HEK293 (cell line): ENCODE data around the gene SEMA3A.

Experiments used
- CTCF ChIA-PET: fragments of 350-600 bp; formaldehyde crosslinking; extraction: SDS; loops from one replicate; lab custom pipeline; 2021; ENCODE audit warnings: antibody characterized with exemption; lab: Yijun Ruan, JAX
- POLR2A ChIA-PET: fragments of 300-600 bp; formaldehyde crosslinking; extraction: SDS; loops from one replicate; lab custom pipeline; 2020; ENCODE audit warnings: antibody characterized with exemption, inconsistent platforms; lab: Yijun Ruan, JAX
- H3K27ac ChIP-seq: fragments of 200-500 bp; sonication (Bioruptor generic); 2 replicates; pipeline ENCODE4 v1.5.1; 2014; ENCODE audit warnings: low read depth, low read length, control low read depth, inconsistent platforms; ENCODE audit errors: extremely low read depth
- H3K36me3 ChIP-seq, 2 experiments: fragments of 200-500 bp in 1 of 2; sonication (Bioruptor generic) in 1 of 2; 1 replicate in 1 of 2; 2 replicates in 1 of 2; pipeline ENCODE4 v1.5.1; 2014 to 2017; ENCODE audit warnings: inconsistent platforms in 2 of 2, low read length in 2 of 2; ENCODE audit not compliant: control insufficient read depth in 2 of 2, insufficient read depth in 1 of 2
- H3K4me1 ChIP-seq: fragments of 200-500 bp; sonication (Bioruptor generic); 2 replicates; pipeline ENCODE4 v1.5.1; 2014; ENCODE audit warnings: mild to moderate bottlenecking, low read length, inconsistent platforms; ENCODE audit not compliant: control insufficient read depth, insufficient read depth
- H3K4me3 ChIP-seq: 2 replicates; pipeline ENCODE4 v1.5.1; 2011; ENCODE audit warnings: low read depth, mild to moderate bottlenecking, control low read depth, low read length, moderate library complexity
- H3K9me3 ChIP-seq: fragments of 200-500 bp; sonication (Bioruptor generic); 2 replicates; pipeline ENCODE4 v1.5.1; 2014; ENCODE audit warnings: low read depth, low read length, inconsistent platforms; ENCODE audit not compliant: control insufficient read depth, insufficient read depth
- ELK4 ChIP-seq: IDR thresholded peaks from 2 replicates; pipeline ENCODE4 v1.6.1; 2011; ENCODE audit warnings: mild to moderate bottlenecking, low read depth, low read length, borderline replicate concordance
- GLIS1 ChIP-seq: fragments of 450-650 bp; formaldehyde crosslinking; IDR thresholded peaks from 2 replicates; pipeline ENCODE4 v1.5.1; 2016; ENCODE audit warnings: missing biosample characterization, missing genetic modification characterization
- HIC1 ChIP-seq: fragments of 450-650 bp; formaldehyde crosslinking; IDR thresholded peaks from 2 replicates; pipeline ENCODE4 v1.5.1; 2016; ENCODE audit warnings: missing biosample characterization, missing genetic modification characterization
- INSM2 ChIP-seq: fragments of 450-650 bp; formaldehyde crosslinking; IDR thresholded peaks from 2 replicates; pipeline ENCODE4 v1.5.1; 2016; ENCODE audit warnings: missing biosample characterization, missing genetic modification characterization
- PRDM10 ChIP-seq: fragments of 450-650 bp; formaldehyde crosslinking; IDR thresholded peaks from 2 replicates; pipeline ENCODE4 v1.5.1; 2016; ENCODE audit warnings: missing biosample characterization, missing genetic modification characterization
- REST ChIP-seq: fragments of 450-650 bp; formaldehyde crosslinking; IDR thresholded peaks from 2 replicates; pipeline ENCODE4 v1.5.1; 2016; ENCODE audit warnings: missing biosample characterization, missing genetic modification characterization
- SALL2 ChIP-seq: fragments of 450-650 bp; formaldehyde crosslinking; IDR thresholded peaks from 2 replicates; pipeline ENCODE4 v1.5.0; 2017; ENCODE audit warnings: missing biosample characterization, mild to moderate bottlenecking, missing genetic modification characterization, borderline replicate concordance
- TRIM28 ChIP-seq: IDR thresholded peaks from 2 replicates; pipeline ENCODE4 v1.6.1; 2011; ENCODE audit warnings: low read length, control low read depth, borderline replicate concordance
- ZBTB17 ChIP-seq: fragments of 450-650 bp; formaldehyde crosslinking; IDR thresholded peaks from 2 replicates; pipeline ENCODE4 v1.5.1; 2016; ENCODE audit warnings: missing biosample characterization, missing genetic modification characterization
- ZFP3 ChIP-seq: fragments of 450-650 bp; formaldehyde crosslinking; IDR thresholded peaks from 2 replicates; pipeline ENCODE4 v1.5.1; 2016; ENCODE audit warnings: low read depth, missing biosample characterization, missing genetic modification characterization
- ZNF155 ChIP-seq: fragments of 450-650 bp; formaldehyde crosslinking; IDR thresholded peaks from 2 replicates; pipeline ENCODE4 v1.5.1; 2016; ENCODE audit warnings: missing biosample characterization, missing genetic modification characterization
- ZNF157 ChIP-seq: fragments of 450-650 bp; formaldehyde crosslinking; IDR thresholded peaks from 2 replicates; pipeline ENCODE4 v1.5.1; 2016; ENCODE audit warnings: missing biosample characterization, missing genetic modification characterization
- ZNF221 ChIP-seq: fragments of 450-650 bp; formaldehyde crosslinking; IDR thresholded peaks from 2 replicates; pipeline ENCODE4 v1.5.1; 2017; ENCODE audit warnings: missing biosample characterization, missing genetic modification characterization, borderline replicate concordance
- ZNF248 ChIP-seq: fragments of 450-650 bp; formaldehyde crosslinking; IDR thresholded peaks from 2 replicates; pipeline ENCODE4 v1.5.1; 2017; ENCODE audit warnings: missing biosample characterization, missing genetic modification characterization
- ZNF280D ChIP-seq: fragments of 450-650 bp; formaldehyde crosslinking; IDR thresholded peaks from 2 replicates; pipeline ENCODE4 v1.5.1; 2016; ENCODE audit warnings: missing biosample characterization, missing genetic modification characterization
- ZNF302 ChIP-seq: fragments of 450-650 bp; formaldehyde crosslinking; IDR thresholded peaks from 2 replicates; pipeline ENCODE4 v1.5.1; 2016; ENCODE audit warnings: missing biosample characterization, missing genetic modification characterization, low read depth
- ZNF510 ChIP-seq: fragments of 450-650 bp; formaldehyde crosslinking; IDR thresholded peaks from 2 replicates; pipeline ENCODE4 v1.5.1; 2018; ENCODE audit warnings: mild to moderate bottlenecking, missing genetic modification characterization, missing biosample characterization; ENCODE audit not compliant: insufficient replicate concordance
- ZNF654 ChIP-seq: fragments of 450-650 bp; formaldehyde crosslinking; IDR thresholded peaks from 2 replicates; pipeline ENCODE4 v1.5.1; 2016; ENCODE audit warnings: low read depth, missing biosample characterization, missing genetic modification characterization
- ZNF704 ChIP-seq: fragments of 450-650 bp; formaldehyde crosslinking; IDR thresholded peaks from 2 replicates; pipeline ENCODE4 v1.5.1; 2016; ENCODE audit warnings: missing biosample characterization, missing genetic modification characterization

Gene SEMA3A

GRCh38 chr7:83952236-83952635 lies 242.4 kb downstream of the SEMA3A start:
- ChIA-PET CTCF (no interaction called here), POLR2A (no interaction called here)
- H3K36me3 ChIP-seq, result no peaks in the 10 kb centered on the region
- H3K4me1 ChIP-seq, result no peaks in the 10 kb centered on the region
- no peak overlapping the region for H3K4me3 ChIP-seq
- TF ChIP-seq ZFP3 (tag by site-specific recombination) (no peak), ZNF302 (no peak), ELK4 (no peak), ZNF704 (tag by site-specific recombination) (no peak), ZBTB17 (tag by site-specific recombination) (no peak), ZNF221 (no peak), ZNF510 (tag by site-specific recombination) (no peak), ZNF248 (tag by site-specific recombination) (no peak), ZNF157 (tag by site-specific recombination) (no peak), ZNF155 (no peak), GLIS1 (tag by site-specific recombination) (no peak), ZNF280D (no peak)
- no peak overlapping the region for H3K27ac ChIP-seq
- no peaks in the 10 kb centered on the region for H3K9me3 ChIP-seq

GRCh38 chr7:83947260-83947659 lies 247.3 kb downstream of the SEMA3A start:
- ChIA-PET POLR2A (interaction anchor here (0.7 to 0.9 kb wide), 2 partner anchors 10 to 1903 kb away, joined by 3 read pairs; no protein-coding TSS in a partner anchor), CTCF (interaction anchor here (0.6 to 3.0 kb wide), 9 partner anchors 8 to 1883 kb away, joined by 3 to 34 read pairs (median 4); no protein-coding TSS in a partner anchor)
- Histone ChIP-seq H3K27ac (no peak overlapping the region), H3K9me3 (no peaks in the 10 kb centered on the region), H3K36me3 (no peaks in the 10 kb centered on the region), H3K4me1 (no peaks in the 10 kb centered on the region), H3K4me3 (no peak overlapping the region)
- TF ChIP-seq INSM2 (no peak), REST (tag by site-specific recombination) (no peak), PRDM10 (no peak), HIC1 (tag by site-specific recombination) (no peak), TRIM28 (no peak), SALL2 (tag by site-specific recombination) (no peak), ZNF654 (tag by site-specific recombination) (peak; percentile 42)
